ENCODE results near the gene PPIL1.
"Not testable (repeated sequence)": the region's sequence is repeated elsewhere in the genome, so short reads cannot be mapped to it uniquely, and the experiment has no call there.

PPIL1 gene

DNA sequence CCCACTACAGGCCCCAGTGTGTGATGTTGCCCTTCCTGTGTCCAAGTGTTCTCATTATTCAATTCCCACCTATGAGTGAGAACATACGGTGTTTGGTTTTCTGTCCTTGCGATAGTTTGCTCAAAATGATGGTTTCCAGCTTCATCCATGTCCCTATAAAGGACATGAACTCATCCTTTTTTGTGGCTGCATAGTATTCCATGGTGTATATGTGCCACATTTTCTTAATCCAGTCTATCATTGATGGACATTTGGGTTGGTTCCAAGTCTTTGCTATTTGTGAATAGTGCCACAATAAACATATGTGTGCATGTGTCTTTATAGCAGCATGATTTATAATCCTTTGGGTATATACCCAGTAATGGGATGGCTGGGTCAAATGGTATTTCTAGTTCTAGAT is 16.6 kb upstream of the PPIL1 start:
- H3K4me3 ChIP-seq (ENCODE audit: low read length), result not testable (repeated sequence)

GRCh38 chr6:36890112-36890663 is 15.6 kb upstream of the PPIL1 start:
- no peak overlapping the region for H3K4me3 ChIP-seq (ENCODE audit: low read length)
- DNase-seq (ENCODE audit: low read depth, low spot score), result no peak

More for the DNA sequence above, 16.6 kb upstream of the PPIL1 start:
- not testable (repeated sequence) for DNase-seq (ENCODE audit: low read depth, low spot score)

GRCh38 chr6:36888654-36889481 is 14.3 kb upstream of the PPIL1 start:
- DNase-seq (ENCODE audit: low read depth, low spot score), result no peak
- no peak overlapping the region for H3K4me3 ChIP-seq (ENCODE audit: low read length)

GRCh38 chr6:36888115-36888643 is 13.6 kb upstream of the PPIL1 start:
- H3K4me3 ChIP-seq (ENCODE audit: low read length), result no peak overlapping the region
- DNase-seq (ENCODE audit: low read depth, low spot score), result no peak

DNA sequence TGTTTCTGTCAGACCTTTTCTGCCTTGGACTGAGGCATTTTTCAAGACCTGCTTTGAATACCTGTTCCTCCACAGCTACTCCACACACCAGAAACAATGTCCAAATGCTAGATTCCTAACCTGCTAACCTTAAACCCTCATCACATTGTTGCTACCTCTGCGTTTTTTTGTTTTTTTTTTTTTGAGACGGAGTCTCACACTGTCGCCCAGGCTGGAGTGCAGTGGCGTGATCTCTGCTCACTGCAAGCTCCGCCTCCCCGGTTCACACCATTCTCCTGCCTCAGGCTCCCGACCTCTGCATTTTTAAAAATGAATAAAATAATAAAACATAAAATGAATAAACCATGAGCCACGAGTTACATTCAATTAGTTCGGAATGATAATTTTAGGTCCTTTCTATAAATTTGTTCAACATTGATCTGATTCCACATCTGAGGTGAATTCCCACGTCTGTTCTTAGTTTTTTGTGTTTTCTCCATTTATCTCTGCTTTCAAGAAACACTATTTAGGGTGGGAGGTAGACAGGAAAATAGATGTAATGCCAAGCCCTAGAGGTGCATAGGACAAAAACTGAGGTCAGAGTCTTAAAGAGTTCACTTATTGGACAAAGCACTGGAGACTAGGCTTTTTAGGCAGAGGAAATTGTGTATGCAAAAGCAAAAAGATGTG is 12.5 kb upstream of the PPIL1 start:
- peak overlapping the region; percentile 56 for H3K4me3 ChIP-seq (ENCODE audit: low read length)

GRCh38 chr6:36885461-36886401 is 11.1 kb upstream of the PPIL1 start, which contains the start of gene C6orf89:
Gene C6orf89, plus strand, starts transcription at chr6:36885952. Its CDS starts 13,493 bp downstream, at chr6:36899445.
- H3K4me3 ChIP-seq (ENCODE audit: low read length), result peak within 1 kb of the TSS; percentile 56
- DNase-seq (ENCODE audit: low read depth, low spot score), result peak; percentile 99

More for the DNA sequence above, 12.5 kb upstream of the PPIL1 start:
- DNase-seq (ENCODE audit: low read depth, low spot score), result peak; percentile 54

- no peak overlapping the region for H3K4me3 ChIP-seq (ENCODE audit: low read length)
- no peak for DNase-seq (ENCODE audit: low read depth, low spot score)
Measured at GRCh38 chr6:36884610-36885009, 10.0 kb upstream of the PPIL1 start.

DNA sequence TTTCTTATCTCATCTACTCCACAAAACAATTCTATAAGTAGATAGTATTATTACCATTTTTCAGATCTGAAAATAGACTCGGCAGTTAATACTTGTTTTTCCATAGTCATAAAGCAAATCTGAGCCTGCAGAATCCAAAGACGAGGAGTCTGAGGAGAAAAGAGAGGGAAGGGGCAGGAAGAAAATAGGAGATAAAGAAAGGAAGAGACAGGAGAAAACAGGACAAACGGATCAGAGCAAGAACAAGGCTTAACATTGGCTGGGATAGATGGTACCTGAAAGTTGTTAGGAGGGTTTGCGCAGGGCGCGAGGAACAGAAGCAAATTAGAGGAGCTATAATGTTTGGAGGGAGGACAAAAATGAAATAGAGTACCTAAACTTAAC is 639 bp upstream of the PPIL1 start:
- H3K4me3 ChIP-seq (ENCODE audit: low read length), result peak overlapping the region; percentile 94
- no peak for DNase-seq (ENCODE audit: low read depth, low spot score)

DNA sequence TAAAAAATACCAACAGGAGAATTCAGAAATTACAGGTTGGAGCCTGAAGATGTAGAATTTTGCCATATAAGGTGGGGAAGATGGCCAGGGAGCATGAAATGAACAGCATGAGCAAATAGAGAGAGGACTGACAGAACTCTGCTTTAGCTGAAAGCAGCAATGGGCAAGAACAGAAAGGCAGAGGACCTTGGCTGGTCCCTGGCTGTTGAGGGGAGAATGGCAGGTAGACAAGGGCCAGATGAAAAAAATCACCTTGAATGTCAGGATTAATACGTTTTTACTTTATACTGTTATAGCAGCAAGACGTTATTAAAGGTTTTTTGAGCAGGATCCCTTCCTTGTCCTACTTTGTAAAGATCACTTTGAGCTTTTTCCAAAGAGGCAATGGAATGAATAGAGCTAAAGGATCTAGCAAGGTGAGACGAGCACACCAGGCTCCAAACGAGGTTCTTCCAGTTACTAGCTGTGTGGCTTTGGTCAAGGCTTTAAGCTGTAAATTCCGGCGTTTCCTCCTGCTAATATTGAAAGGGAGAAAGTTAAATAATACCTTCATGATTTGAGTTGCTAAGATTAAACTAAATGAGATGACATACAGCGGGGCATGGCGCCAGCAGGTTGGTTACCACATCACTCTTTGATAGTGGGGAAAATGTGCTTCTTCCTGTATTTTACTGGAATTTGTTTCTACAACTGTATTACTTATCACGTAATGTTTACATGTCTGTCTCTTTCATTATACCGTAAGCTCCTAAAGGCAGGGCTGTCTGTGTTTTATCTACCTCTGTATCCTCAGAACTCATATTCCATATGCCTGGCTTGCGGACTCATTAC is 776 bp downstream of the PPIL1 start:
- H3K4me3 ChIP-seq (ENCODE audit: low read length), result peak overlapping the region; percentile 94
- no peak for DNase-seq (ENCODE audit: low read depth, low spot score)

DNA sequence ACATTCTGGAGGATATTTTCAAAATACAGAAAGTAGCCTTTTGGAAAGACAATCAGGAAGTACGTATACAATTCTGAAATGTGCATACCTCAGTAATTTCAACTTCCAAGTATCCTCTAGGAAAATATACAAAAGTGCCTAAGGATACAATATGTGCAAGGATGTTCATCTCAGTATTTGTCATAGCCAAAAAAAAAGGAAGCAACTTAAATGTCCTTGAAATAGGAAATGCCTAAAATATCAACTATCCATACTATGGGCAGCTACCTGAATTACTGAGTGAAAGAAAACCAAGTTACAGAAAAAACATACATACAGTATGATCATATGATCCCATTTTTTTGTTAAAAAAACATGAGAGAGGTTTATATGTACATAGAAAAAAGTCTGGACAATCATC is 1.5 kb downstream of the PPIL1 start:
- no peak for DNase-seq (ENCODE audit: low read depth, low spot score)
- H3K4me3 ChIP-seq (ENCODE audit: low read length), result no peak overlapping the region

DNA sequence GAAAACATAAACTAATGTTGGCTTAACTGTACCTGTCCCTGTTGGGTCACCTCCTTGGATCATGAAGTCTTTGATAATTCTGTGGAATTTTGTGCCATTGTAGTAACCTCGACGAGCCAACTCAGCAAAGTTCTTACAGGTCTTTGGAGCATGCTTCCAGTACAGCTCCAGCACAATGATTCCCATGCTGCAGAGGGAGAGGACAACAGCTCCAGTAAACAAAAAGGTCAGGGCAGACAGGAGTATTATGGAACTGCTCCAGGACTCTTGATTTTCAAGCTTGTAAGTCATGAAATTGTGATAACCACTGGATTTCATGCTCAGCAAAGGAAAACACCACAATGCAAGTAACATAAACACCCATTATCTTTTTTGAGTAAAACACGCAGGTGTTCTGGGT is 2.9 kb downstream of the PPIL1 start:
- DNase-seq (ENCODE audit: low read depth, low spot score), result no peak
- no peak overlapping the region for H3K4me3 ChIP-seq (ENCODE audit: low read length)

- no peak overlapping the region for H3K4me3 ChIP-seq (ENCODE audit: low read length)
- DNase-seq (ENCODE audit: low read depth, low spot score), result no peak
Measured at GRCh38 chr6:36867471-36868224, 7.0 kb downstream of the PPIL1 start.

GRCh38 chr6:36865835-36866234 is 8.8 kb downstream of the PPIL1 start:
- H3K4me3 ChIP-seq (ENCODE audit: low read length), result no peak overlapping the region

DNA sequence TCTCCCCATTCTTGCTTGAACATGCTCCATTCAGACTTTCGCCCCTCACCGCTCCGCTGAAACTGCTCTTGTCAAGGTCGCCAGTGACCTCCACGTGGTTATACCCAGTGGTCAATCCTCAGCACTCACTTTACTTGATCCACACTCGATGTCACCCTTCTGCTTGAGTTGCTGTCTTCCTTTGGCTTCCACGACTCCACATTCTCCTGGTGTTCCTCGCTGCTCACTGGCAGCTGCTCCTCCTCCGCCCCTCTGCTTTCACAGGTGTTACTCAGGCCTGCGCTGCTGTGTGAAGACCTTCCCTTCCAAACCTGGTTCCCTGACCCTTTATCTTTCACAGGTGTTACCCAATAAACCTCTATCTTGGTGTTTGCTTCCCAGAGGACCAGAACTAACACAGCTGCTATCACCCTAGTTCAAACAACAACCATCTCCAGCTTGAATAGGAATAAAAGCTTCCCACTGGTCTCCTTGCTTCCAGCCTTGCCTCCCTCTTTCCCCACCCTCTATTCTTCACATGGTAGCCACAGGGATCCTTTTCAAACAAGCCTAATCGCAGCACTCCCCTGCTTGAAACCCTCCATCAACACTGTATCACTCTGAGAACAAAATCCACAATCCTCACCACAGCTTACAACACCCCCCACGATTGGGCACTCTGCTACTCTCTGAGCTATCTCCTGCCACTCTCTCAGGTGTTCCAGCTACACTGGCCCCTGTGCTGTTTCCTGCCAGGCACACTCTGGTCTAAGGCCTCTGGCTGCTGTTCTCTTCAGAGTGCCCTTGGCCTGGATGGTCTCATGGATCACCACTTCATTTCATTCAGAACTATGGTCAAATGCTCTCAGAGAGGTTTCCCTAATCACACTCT is 10.7 kb downstream of the PPIL1 start:
- H3K4me3 ChIP-seq (ENCODE audit: low read length), result no peak overlapping the region
- no peak for DNase-seq (ENCODE audit: low read depth, low spot score)

More at GRCh38 chr6:36865835-36866234, 8.8 kb downstream of the PPIL1 start:
- DNase-seq (ENCODE audit: low read depth, low spot score), result no peak

GRCh38 chr6:36862848-36863382 is 11.7 kb downstream of the PPIL1 start:
- no peak overlapping the region for H3K4me3 ChIP-seq (ENCODE audit: low read length)
- DNase-seq (ENCODE audit: low read depth, low spot score), result no peak

DNA sequence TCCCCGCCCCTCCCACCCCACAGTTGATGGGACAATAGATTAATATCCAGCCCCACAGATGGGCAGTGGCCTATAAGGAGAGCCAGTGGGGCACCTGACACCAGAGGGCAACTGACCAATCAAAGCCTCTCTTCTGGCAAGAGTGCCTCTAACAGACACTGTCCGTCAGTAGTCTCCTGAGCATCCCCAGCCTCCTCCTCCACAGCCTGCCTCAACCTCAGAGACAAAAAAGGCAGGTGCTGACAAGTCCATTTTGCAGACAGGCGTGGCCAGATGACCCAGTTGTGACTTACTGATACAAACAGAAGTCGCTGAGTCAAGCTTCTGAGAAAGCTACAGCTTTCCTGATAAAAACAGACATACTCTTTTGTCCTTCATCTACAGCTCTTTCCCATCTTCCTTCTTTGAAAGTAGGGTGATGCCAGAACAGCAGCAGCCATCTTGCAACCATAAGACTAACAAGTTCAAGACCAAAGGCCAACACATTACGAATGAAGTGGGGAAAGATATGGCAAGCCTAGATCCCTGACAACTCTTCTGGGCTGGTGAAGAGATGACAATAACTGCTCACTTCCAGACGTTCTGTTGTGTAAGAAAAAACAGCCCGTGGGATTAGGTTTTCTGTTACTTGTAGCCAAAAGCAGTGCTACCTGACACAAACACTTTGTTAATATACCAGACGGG is 12.3 kb downstream of the PPIL1 start:
- no peak for DNase-seq (ENCODE audit: low read depth, low spot score)
- no peak overlapping the region for H3K4me3 ChIP-seq (ENCODE audit: low read length)
